Measurements from ENCODE around the gene FSTL1.
A peak's percentile ranks its signal among the peaks of the same experiment; 100 is the strongest.

Gene FSTL1

DNA sequence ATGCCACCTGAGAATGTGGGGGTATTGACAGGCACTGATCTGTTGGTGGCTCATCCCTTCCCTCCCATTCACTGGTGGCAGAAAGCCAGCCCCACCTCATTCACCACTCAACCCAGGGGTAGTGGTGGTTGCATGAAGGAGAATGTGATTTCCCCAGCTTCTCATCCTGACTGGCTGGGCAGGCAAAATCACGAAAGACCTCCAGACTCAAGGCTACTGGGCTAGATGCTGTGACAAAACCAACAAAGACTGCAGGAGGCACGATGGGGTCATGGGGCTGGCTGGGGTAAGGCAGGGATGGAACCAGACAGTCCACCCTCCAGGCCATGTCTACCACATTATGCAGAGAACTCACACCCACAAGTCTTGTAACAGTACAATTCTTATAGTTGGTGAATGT lies 33.9 kb downstream of the FSTL1 start:
- no peak for DNase-seq (ENCODE audit: low read depth)
- TF ChIP-seq, protein P1, sequence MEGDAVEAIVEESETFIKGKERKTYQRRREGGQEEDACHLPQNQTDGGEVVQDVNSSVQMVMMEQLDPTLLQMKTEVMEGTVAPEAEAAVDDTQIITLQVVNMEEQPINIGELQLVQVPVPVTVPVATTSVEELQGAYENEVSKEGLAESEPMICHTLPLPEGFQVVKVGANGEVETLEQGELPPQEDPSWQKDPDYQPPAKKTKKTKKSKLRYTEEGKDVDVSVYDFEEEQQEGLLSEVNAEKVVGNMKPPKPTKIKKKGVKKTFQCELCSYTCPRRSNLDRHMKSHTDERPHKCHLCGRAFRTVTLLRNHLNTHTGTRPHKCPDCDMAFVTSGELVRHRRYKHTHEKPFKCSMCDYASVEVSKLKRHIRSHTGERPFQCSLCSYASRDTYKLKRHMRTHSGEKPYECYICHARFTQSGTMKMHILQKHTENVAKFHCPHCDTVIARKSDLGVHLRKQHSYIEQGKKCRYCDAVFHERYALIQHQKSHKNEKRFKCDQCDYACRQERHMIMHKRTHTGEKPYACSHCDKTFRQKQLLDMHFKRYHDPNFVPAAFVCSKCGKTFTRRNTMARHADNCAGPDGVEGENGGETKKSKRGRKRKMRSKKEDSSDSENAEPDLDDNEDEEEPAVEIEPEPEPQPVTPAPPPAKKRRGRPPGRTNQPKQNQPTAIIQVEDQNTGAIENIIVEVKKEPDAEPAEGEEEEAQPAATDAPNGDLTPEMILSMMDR (IDR thresholded peaks at IDR 0.05; ENCODE audit: low read depth, low read length, missing control alignments), result no peak
- peak overlapping the region; percentile 15 for H3K4me3 ChIP-seq (ENCODE audit: low read depth, low read length)

DNA sequence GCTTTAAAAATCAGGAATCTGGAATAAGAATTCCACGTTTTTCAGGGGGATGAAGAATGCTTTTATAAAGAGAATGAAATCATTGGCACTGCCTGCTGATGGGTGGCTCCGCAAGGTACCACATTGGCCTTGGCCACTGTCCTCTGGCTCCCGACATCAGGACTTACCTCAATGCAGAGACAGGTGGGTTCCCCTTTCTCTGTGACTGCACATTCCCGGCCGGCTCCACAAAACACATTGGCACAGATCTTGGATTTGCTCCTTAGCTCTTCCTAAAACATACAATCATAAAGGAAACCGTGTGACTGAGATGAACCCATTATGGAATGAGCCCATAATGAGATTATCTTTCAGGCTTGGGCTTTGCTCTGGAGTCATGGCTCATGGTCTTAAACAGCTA lies 35.0 kb downstream of the FSTL1 start:
- DNase-seq (ENCODE audit: low read depth), result no peak
- no peak overlapping the region for H3K4me3 ChIP-seq (ENCODE audit: low read depth, low read length)
- TF ChIP-seq, protein P1 (IDR thresholded peaks at IDR 0.05; ENCODE audit: low read depth, low read length, missing control alignments), result no peak

DNA sequence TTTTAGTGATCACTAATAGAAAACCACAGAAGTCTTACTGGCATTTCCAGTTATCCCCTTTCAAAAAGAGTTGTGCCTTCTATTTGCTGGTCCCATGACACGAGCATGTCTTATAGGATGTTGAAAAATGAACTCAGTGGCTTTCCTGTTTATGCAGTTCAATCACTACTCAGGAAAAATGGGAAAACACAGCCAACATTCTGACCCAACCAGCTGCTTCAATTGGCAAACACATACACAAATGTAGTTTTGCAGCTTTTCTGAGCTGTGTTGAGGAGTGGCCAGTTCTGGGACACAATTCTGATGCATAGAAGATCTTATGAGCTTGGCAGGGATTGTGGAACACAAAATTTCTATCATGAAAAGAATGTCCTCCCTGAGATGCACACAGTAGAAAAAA lies 40.3 kb downstream of the FSTL1 start:
- TF ChIP-seq, protein P1 (IDR thresholded peaks at IDR 0.05; ENCODE audit: low read depth, low read length, missing control alignments), result no peak
- no peak for DNase-seq (ENCODE audit: low read depth)
- no peak overlapping the region for H3K4me3 ChIP-seq (ENCODE audit: low read depth, low read length)

DNA sequence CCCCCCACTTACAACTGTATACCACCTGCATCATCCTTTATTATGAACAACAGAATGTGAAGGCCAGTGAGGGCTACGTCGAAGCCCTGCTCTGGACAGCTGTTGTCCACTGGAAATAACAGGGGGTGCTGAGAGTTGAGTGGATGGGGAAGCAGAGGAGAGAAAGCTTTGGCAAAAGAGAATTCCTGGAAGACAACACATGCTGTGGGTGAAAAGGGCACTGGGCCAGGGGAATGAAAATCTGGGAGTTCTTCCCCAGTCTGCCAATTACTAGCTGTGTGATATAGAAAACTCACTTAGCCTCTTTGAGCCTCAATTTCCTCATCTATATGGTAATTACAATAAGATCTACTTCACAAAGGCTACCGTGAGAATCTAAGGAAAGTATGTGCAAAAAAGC lies 40.7 kb downstream of the FSTL1 start:
- TF ChIP-seq, protein P1 (IDR thresholded peaks at IDR 0.05; ENCODE audit: low read depth, low read length, missing control alignments), result no peak
- H3K4me3 ChIP-seq (ENCODE audit: low read depth, low read length), result no peak overlapping the region
- no peak for DNase-seq (ENCODE audit: low read depth)

DNA sequence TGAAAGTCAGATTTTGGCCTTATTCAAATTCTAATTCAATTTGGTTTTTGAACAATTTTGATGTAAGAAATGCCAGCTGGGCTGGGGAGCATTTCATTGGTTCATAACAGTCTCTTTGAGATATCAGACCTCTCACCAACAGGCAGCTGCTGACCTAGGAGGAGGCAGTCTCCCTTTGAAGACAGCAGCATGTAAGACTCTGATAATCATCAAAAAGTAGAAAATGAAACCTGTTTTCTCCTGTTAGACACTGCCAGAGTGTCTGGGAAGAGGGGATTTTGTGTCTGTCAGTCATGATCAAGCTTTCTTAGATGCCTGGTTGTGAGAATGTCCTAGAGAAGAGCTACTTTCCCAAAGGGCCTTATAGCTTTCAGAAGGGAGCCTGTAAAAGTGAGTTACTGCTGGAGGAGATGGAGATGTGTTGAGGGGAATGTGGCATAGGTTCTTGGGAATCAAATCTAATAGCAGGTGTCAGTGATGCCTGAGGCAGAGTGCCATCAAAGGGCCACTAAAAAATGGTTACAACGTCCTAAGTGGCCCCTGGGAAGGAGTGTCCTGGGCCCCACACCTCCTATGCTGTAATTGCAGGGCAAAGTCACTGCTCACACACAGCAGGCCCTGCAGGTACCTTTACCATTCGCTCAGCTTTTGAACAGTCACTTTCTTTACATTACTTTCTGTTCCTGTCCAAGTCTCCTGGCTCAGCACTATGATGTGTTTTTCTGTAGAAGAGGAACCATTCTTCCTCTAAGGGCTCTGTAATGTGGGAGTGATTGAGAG lies 43.1 kb downstream of the FSTL1 start:
- TF ChIP-seq, protein P1 (IDR thresholded peaks at IDR 0.05; ENCODE audit: low read depth, low read length, missing control alignments), result no peak
- DNase-seq (ENCODE audit: low read depth), result no peak
- no peak overlapping the region for H3K4me3 ChIP-seq (ENCODE audit: low read depth, low read length)

DNA sequence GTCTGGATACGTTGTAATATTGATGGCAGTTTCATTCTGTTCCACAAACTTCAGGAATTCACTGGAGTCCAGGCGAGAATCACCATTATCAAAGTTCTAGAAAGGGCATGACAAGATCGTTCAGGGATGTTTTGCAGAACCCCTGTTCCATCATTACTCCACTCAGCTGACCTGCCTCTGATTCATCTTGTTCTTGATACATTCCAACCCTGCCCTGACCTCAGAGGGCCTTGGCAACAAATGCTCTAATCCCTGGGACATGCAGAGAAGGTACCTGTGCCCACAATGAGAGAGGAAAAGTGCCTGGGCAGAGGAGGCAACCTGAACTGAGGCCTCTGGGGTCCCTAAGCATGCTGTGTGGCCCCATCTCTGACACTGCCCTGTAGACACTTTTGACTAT lies 45.9 kb downstream of the FSTL1 start:
- no peak overlapping the region for H3K4me3 ChIP-seq (ENCODE audit: low read depth, low read length)
- TF ChIP-seq, protein P1 (IDR thresholded peaks at IDR 0.05; ENCODE audit: low read depth, low read length, missing control alignments), result no peak
- DNase-seq (ENCODE audit: low read depth), result no peak

DNA sequence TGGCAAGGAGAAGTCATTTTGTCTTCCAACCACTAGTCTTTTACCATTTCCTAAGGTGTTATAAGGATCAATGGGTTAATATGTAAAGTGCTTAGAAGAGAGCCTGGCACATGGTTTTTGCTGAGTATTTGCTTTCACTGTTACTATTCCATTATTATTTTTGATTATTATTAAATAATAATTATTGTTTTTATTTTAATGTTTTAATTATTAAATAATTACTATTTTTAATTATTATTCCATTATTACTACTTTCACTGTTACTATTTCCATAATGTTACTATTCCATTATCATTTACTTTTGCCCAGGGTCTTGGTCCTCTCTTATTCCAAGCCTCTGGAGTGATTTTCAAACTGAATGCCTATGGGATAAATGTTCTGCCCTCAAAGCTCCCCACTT lies 48.5 kb downstream of the FSTL1 start:
- TF ChIP-seq, protein P1 (IDR thresholded peaks at IDR 0.05; ENCODE audit: low read depth, low read length, missing control alignments), result no peak
- no peak for DNase-seq (ENCODE audit: low read depth)

More for the DNA sequence above, 48.5 kb downstream of the FSTL1 start:
- no peak overlapping the region for H3K4me3 ChIP-seq (ENCODE audit: low read depth, low read length)

Measured in GM12864 (cell line).